ENCODE data around the gene VEPH1. TPM values are rescaled to one million over a fixed set of nuclear protein-coding genes. Genes with fewer than 3 reads are reported as not detected.
A peak's percentile ranks its signal among the peaks of the same experiment; 100 is the strongest.

VEPH1 gene
- total RNA-seq, 1 donor from 2014 or later = 139 TPM

- intact Hi-C loops (cut with DNase I) = no loop called here
- no peak overlapping the region for H3K4me3 ChIP-seq
- H3K4me1 ChIP-seq = no peaks in the 10 kb centered on the region
- no peaks in the 10 kb centered on the region for H3K27me3 ChIP-seq
- no peaks in the 10 kb centered on the region for H3K36me3 ChIP-seq
- no peaks in the 10 kb centered on the region for H3K9me3 ChIP-seq
- DNase-seq = no peak
- ATAC-seq = no peak
- no peak for TF ChIP-seq CTCF (IDR thresholded peaks at IDR 0.05)
- no peak overlapping the region for H3K27ac ChIP-seq
Observed at GRCh38 chr3:157513585-157513984, 10.4 kb upstream of the VEPH1 start.

- no peak for DNase-seq
- H3K4me3 ChIP-seq = no peak overlapping the region
- intact Hi-C loops (cut with DNase I) = no loop called here
- H3K36me3 ChIP-seq = no peaks in the 10 kb centered on the region
- no peaks in the 10 kb centered on the region for H3K9me3 ChIP-seq
- no peak for TF ChIP-seq CTCF (IDR thresholded peaks at IDR 0.05)
- no peaks in the 10 kb centered on the region for H3K27me3 ChIP-seq
- no peaks in the 10 kb centered on the region for H3K4me1 ChIP-seq
- H3K27ac ChIP-seq = no peak overlapping the region
- no peak for ATAC-seq
Observed at GRCh38 chr3:157512534-157512933, 9.3 kb upstream of the VEPH1 start.

- intact Hi-C loops (cut with DNase I) = no loop called here
- Histone ChIP-seq H3K36me3 (no peaks in the 10 kb centered on the region), H3K9me3 (no peaks in the 10 kb centered on the region), H3K27me3 (no peaks in the 10 kb centered on the region), H3K4me3 (no peak overlapping the region), H3K27ac (no peak overlapping the region), H3K4me1 (no peaks in the 10 kb centered on the region)
- ATAC-seq (no peak), DNase-seq (no peak)
- no peak for TF ChIP-seq CTCF (IDR thresholded peaks at IDR 0.05)
Observed at GRCh38 chr3:157508461-157508860, 5.2 kb upstream of the VEPH1 start.

- peak overlapping the region; percentile 20 for H3K27ac ChIP-seq
- no peaks in the 10 kb centered on the region for H3K4me1 ChIP-seq
- DNase-seq (no peak), ATAC-seq (no peak)
- H3K9me3 ChIP-seq = no peaks in the 10 kb centered on the region
- no peak for TF ChIP-seq CTCF (IDR thresholded peaks at IDR 0.05)
- peak overlapping the region; percentile 48 for H3K4me3 ChIP-seq
- no peaks in the 10 kb centered on the region for H3K36me3 ChIP-seq
- H3K27me3 ChIP-seq = peaks cover 8% of the 10 kb centered on the region
- intact Hi-C loops (cut with DNase I) = no loop called here
Observed at GRCh38 chr3:157501863-157502262, 1.4 kb downstream of the VEPH1 start.

GRCh38 chr3:157500232-157500631, 3.0 kb downstream of the VEPH1 start:
- peak overlapping the region; percentile 48 for H3K4me3 ChIP-seq

More at GRCh38 chr3:157500232-157500631, 3.0 kb downstream of the VEPH1 start:
- intact Hi-C loops (cut with DNase I) = no loop called here
- DNase-seq = no peak
- TF ChIP-seq CTCF (IDR thresholded peaks at IDR 0.05) = no peak
- no peaks in the 10 kb centered on the region for H3K9me3 ChIP-seq
- H3K27ac ChIP-seq = peak overlapping the region; percentile 45
- no peaks in the 10 kb centered on the region for H3K36me3 ChIP-seq
- H3K4me1 ChIP-seq = no peaks in the 10 kb centered on the region
- peaks cover 8% of the 10 kb centered on the region for H3K27me3 ChIP-seq
- no peak for ATAC-seq
